HG02623 (cell line): ENCODE data around the gene ENPP5.

Experiments used
- ATAC-seq: cut with Tn5 transposase; IDR thresholded peaks from one replicate; pipeline ENCODE4 v1.9.1; 2021; ENCODE audit warnings: moderate library complexity; ENCODE audit not compliant: unreplicated experiment

The ENPP5 gene

DNA sequence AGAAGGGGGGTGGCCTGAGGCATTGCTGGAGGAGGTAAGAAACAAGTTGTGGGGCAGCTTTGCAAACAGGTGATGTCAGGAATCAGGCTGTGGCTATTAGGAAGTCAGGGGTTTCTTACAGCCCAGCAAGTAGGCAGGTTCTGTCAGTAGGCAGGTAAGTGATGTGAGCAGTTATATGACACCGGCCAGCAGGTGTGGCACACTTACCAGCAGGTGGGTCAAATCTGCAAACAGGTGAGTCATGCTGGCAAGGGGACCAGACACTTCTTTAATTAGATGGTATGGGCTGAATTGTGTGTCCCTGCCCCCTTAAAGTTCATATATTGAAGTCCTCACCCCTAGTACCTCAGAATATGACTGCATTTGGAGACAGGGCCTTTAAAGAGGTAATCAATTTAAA is 57.4 kb downstream of the ENPP5 start:
- ATAC-seq = no peak
